Fibroblast of lung (primary cell): ENCODE data around the gene DEDD2. TPM values are rescaled to one million over a fixed set of nuclear protein-coding genes. Genes with fewer than 3 reads are reported as not detected.

Source experiments
- DNase-seq, 2 donors: peaks; one replicate each; pipeline versions ENCODE4 v3.0.0 to v3.0.0-alpha.2; 2010; ENCODE audit warnings: low read depth in 2 of 2
- H2AFZ ChIP-seq: 2 replicates; pipeline ENCODE4 v1.5.1; 2012; ENCODE audit warnings: low read length, control low read depth, inconsistent platforms
- H3K27ac ChIP-seq: 2 replicates; pipeline ENCODE4 v1.5.1; 2011; ENCODE audit warnings: low read length, control low read depth; ENCODE audit not compliant: insufficient read depth
- H3K27me3 ChIP-seq: 2 replicates; pipeline ENCODE4 v1.5.1; 2011; ENCODE audit warnings: mild to moderate bottlenecking, low read length; ENCODE audit not compliant: control insufficient read depth, insufficient read depth
- H3K36me3 ChIP-seq: 2 replicates; pipeline ENCODE4 v1.5.1; 2011; ENCODE audit warnings: low read length; ENCODE audit not compliant: control insufficient read depth, insufficient read depth
- H3K4me1 ChIP-seq: 2 replicates; pipeline ENCODE4 v1.5.1; 2011; ENCODE audit warnings: low read length; ENCODE audit not compliant: control insufficient read depth, insufficient read depth; ENCODE audit errors: extremely low read depth
- H3K4me2 ChIP-seq: 2 replicates; pipeline ENCODE4 v1.5.1; 2011; ENCODE audit warnings: low read length, control low read depth; ENCODE audit not compliant: insufficient read depth; ENCODE audit errors: extremely low read depth
- H3K4me3 ChIP-seq, 4 experiments: fragments of 200-600 bp in 1 of 4; sonication (generic) in 1 of 4; replicated peaks in 1 of 4; 2 replicates each; pipeline ENCODE4 v1.5.1; 2011 to 2016; ENCODE audit warnings: low read length in 4 of 4, low read depth in 3 of 4, mild to moderate bottlenecking in 3 of 4, control low read depth in 2 of 4, inconsistent platforms in 1 of 4, mixed read lengths in 1 of 4; ENCODE audit not compliant: insufficient read depth in 1 of 4; ENCODE audit errors: control extremely low read depth in 1 of 4
- H3K79me2 ChIP-seq: 2 replicates; pipeline ENCODE4 v1.5.1; 2012; ENCODE audit warnings: mild to moderate bottlenecking, low read length, inconsistent platforms; ENCODE audit not compliant: control insufficient read depth, insufficient read depth
- H3K9ac ChIP-seq: 2 replicates; pipeline ENCODE4 v1.5.1; 2011; ENCODE audit warnings: mild to moderate bottlenecking, low read length, control low read depth; ENCODE audit not compliant: insufficient read depth
- H3K9me3 ChIP-seq: 2 replicates; pipeline ENCODE4 v1.5.1; 2012; ENCODE audit warnings: low read depth, low read length; ENCODE audit not compliant: control insufficient read depth, insufficient read depth
- H4K20me1 ChIP-seq: 2 replicates; pipeline ENCODE4 v1.5.1; 2011; ENCODE audit warnings: low read length; ENCODE audit not compliant: control insufficient read depth, insufficient read depth; ENCODE audit errors: extremely low read depth
- EZH2 ChIP-seq: IDR thresholded peaks from 2 replicates; pipeline ENCODE4 v1.5.1; 2012; ENCODE audit warnings: low read length, control low read depth, mild to moderate bottlenecking; ENCODE audit errors: missing control alignments
- polyA plus RNA-seq, 2 donors: library from polyadenylated mRNA; depleted of rRNA in 1 of 2; stranded (reverse) in 1 of 2; unstranded in 1 of 2; fragments of >200 nt; gene quantifications; 2 replicates each; pipeline ENCODE4 v1.2.1, GENCODE V29; 2011 to 2012; ENCODE audit warnings: missing spikeins in 1 of 2
- total RNA-seq: library from RNA; depleted of rRNA; stranded (reverse); fragments of >200 nt; gene quantifications from 2 replicates; pipeline ENCODE4 v1.2.1, GENCODE V29; 2014
- TF ChIP-seq, protein P1 (sequence below), 2 donors: IDR thresholded peaks in 1 of 2; conservative IDR thresholded peaks in 1 of 2; 1 replicate in 1 of 2; 2 replicates in 1 of 2; pipeline ENCODE4 v1.5.1; 2011 to 2012; ENCODE audit warnings: low read length in 2 of 2, control low read depth in 1 of 2, inconsistent platforms in 1 of 2, low read depth in 1 of 2, mild to moderate bottlenecking in 1 of 2

The DEDD2 gene
- total and polyA plus RNA-seq, 2 donors (not counting 1 experiment from before 2014, with no cell fraction given) = 10.0 to 17.8 TPM

GRCh38 chr19:42224940-42225717 is 7.7 kb upstream of the DEDD2 start:
- no peaks in the 10 kb centered on the region for H4K20me1 ChIP-seq
- TF ChIP-seq, protein P1, sequence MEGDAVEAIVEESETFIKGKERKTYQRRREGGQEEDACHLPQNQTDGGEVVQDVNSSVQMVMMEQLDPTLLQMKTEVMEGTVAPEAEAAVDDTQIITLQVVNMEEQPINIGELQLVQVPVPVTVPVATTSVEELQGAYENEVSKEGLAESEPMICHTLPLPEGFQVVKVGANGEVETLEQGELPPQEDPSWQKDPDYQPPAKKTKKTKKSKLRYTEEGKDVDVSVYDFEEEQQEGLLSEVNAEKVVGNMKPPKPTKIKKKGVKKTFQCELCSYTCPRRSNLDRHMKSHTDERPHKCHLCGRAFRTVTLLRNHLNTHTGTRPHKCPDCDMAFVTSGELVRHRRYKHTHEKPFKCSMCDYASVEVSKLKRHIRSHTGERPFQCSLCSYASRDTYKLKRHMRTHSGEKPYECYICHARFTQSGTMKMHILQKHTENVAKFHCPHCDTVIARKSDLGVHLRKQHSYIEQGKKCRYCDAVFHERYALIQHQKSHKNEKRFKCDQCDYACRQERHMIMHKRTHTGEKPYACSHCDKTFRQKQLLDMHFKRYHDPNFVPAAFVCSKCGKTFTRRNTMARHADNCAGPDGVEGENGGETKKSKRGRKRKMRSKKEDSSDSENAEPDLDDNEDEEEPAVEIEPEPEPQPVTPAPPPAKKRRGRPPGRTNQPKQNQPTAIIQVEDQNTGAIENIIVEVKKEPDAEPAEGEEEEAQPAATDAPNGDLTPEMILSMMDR (conservative IDR thresholded peaks at IDR 0.05 in 1 of 2, IDR thresholded peaks at IDR 0.05 in 1 of 2; ENCODE audit: low read depth in 1 of 2, low read length in 2 of 2) = no peak
- no peak for TF ChIP-seq EZH2

DNA sequence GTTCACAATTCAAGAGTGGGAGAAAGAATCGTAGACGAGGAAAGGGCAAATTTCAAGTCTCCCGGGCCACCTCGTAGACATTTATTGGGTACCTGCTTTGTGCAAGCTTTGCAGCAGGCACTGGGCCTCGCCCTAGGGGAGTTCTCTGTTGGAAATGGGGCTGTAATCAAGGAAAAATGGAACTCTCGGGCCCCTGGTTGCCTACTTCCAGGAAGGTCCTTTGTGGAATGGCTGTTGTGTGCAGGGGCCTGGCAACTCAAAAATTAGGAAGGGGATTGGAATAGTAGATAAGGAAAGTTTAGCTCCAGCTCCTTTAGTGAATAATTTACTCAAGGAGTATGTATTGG is 3.2 kb upstream of the DEDD2 start:
- TF ChIP-seq, protein P1 (conservative IDR thresholded peaks at IDR 0.05 in 1 of 2, IDR thresholded peaks at IDR 0.05 in 1 of 2; ENCODE audit: low read depth in 1 of 2, low read length in 2 of 2) = no peak
- TF ChIP-seq EZH2 = no peak
- Histone ChIP-seq H3K79me2 (peaks cover 58% of the 10 kb centered on the region), H3K27ac (peak overlapping the region; percentile 89), H2AFZ (no peak overlapping the region), H3K27me3 (no peaks in the 10 kb centered on the region), H3K9ac (peak overlapping the region; percentile 85), H3K4me2 (peak overlapping the region; percentile 77), H3K4me3 (peak overlapping the region; percentile 77 to 98 (median 87)), H3K9me3 (no peaks in the 10 kb centered on the region), H3K36me3 (peaks cover 17% of the 10 kb centered on the region), H3K4me1 (peaks cover 8% of the 10 kb centered on the region), H4K20me1 (no peaks in the 10 kb centered on the region)
- DNase-seq = no peak

More at GRCh38 chr19:42224940-42225717, 7.7 kb upstream of the DEDD2 start:
- H3K27ac ChIP-seq = no peak overlapping the region
- no peaks in the 10 kb centered on the region for H3K9me3 ChIP-seq
- H3K4me2 ChIP-seq = no peak overlapping the region
- no peaks in the 10 kb centered on the region for H3K4me1 ChIP-seq
- H3K9ac ChIP-seq = no peak overlapping the region
- no peak overlapping the region for H3K4me3 ChIP-seq
- peaks cover 51% of the 10 kb centered on the region for H3K79me2 ChIP-seq
- no peaks in the 10 kb centered on the region for H3K27me3 ChIP-seq
- peaks cover 41% of the 10 kb centered on the region for H3K36me3 ChIP-seq
- DNase-seq = no peak
- no peak overlapping the region for H2AFZ ChIP-seq

DNA sequence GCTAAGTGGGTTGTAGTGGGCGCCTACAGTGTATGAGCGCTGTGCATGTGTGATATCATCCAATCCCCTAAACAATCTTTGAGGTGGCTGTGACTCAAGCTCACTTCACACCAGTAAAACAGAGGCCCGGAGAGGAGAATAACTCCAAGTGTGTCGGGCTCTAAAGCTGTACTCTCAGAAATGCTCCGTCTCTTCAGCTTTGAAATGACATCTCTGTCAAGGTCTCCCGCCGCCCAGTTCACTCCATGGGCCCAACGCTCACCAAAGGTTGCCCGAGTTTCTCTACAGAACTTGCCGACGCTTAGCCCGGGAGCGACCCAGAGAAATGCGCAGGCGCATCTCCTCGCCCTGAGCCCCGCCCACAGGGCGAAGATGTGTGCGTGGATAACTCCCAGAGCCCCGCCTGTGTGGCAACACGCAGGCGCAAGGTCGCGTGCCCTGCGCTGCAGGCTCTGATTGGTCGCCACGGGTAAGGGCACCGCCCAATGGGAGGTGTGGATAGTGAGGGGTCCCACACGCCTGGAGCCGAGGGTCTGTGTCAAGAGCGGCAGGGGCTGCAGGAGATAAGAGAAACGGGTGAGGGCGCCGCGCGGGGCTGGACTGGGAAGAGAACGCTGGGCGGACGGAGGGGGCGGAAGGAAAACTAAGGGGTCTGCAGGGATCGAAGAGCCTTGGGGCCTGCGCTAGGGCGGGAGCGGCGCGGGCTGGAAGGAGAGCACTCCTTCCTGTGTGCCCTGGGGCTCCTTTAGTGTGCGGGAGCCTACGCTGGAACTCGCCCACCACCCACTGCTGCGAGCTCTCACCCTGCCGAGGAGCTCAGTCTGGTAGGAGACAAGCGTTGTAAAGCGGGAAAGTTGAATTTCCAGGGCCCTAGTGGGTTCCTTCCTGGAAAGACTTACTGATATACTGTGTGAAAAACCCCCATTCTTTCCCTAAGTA is 2.6 kb upstream of the DEDD2 start, which contains the start of gene ZNF526:
ZNF526 (plus strand) TSS at position 501 of the 939 bp plus-strand sequence. CDS start 4,092 bp downstream, outside the sequence.
- Histone ChIP-seq H3K9ac (peak within 1 kb of the TSS; percentile 85), H3K9me3 (no peaks in the 10 kb centered on the region), H3K4me1 (peaks cover 8% of the 10 kb centered on the region), H3K27ac (peak within 1 kb of the TSS; percentile 89), H3K27me3 (no peaks in the 10 kb centered on the region), H2AFZ (peak within 1 kb of the TSS; percentile 68), H3K4me3 (peak within 1 kb of the TSS; percentile 77 to 98 (median 87)), H4K20me1 (no peaks in the 10 kb centered on the region), H3K4me2 (peak within 1 kb of the TSS; percentile 94), H3K36me3 (peaks cover 12% of the 10 kb centered on the region), H3K79me2 (peaks cover 63% of the 10 kb centered on the region)
- TF ChIP-seq, protein P1 (conservative IDR thresholded peaks at IDR 0.05 in 1 of 2, IDR thresholded peaks at IDR 0.05 in 1 of 2; ENCODE audit: low read depth in 1 of 2, low read length in 2 of 2) = no peak
- DNase-seq = peak; percentile 95 to 97
